HG03521 (cell line): Measurements from ENCODE around the gene AAR2.

Experiments
- ATAC-seq: cut with Tn5 transposase; IDR thresholded peaks from one replicate; pipeline ENCODE4 v1.9.1; 2021; ENCODE audit warnings: mild to moderate bottlenecking, moderate library complexity; ENCODE audit not compliant: unreplicated experiment

AAR2 gene

GRCh38 chr20:36217226-36217625, 19.1 kb upstream of the AAR2 start:
- no peak for ATAC-seq

- no peak for ATAC-seq
Observed at GRCh38 chr20:36218380-36219064, 17.8 kb upstream of the AAR2 start.

DNA sequence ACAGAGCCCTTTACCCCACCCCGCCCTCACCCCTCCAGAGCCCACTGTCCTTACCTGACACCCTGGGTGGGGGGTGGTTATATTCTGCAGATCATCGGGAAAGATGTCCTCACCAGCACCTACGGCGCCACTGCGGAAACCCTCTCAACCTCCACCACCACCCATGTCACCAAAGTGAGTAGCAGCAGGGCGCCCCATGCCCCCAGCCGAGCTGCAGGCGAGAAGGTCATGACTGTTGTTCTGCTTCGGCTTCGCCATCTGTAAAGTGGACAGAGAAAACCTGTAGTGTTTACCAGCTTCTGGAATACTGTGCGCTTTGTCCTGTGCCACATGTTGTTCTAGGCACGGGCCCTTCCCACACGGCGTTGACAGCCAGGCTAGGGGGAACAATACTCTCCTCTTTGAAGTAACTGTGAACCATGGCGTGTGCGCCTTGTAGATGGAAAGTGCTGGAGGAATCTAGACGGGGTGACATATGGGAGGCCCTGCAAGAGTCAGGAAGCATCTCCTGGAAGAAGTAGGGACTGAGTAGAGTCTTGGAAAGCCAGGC, 16.5 kb upstream of the AAR2 start:
- no peak for ATAC-seq

GRCh38 chr20:36225666-36226065, 10.6 kb upstream of the AAR2 start:
- ATAC-seq: no peak

- no peak for ATAC-seq
Observed at GRCh38 chr20:36228770-36229169, 7.5 kb upstream of the AAR2 start.

DNA sequence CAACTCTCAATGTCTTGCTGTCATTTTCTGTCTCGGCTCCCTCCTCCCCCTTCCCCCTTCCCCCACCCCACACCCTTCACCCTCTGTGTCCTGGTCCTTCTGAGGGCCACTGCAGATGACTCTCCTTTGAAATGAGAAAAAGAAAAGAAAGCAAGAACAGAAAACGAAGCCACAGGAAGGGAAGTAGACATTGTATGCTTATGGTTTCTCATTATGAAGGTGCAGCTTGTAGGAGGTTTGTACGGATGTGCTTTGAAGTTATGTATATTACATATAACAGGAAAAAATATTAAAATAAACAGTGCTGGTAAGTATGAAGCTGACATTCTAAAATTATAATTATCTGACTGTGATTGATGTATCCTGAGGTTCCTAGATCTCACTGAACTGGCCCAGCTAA, 6.3 kb upstream of the AAR2 start:
- no peak for ATAC-seq

GRCh38 chr20:36231331-36231730, 4.9 kb upstream of the AAR2 start:
- ATAC-seq: no peak

- no peak for ATAC-seq
Observed at GRCh38 chr20:36234771-36235320, 1.4 kb upstream of the AAR2 start.

DNA sequence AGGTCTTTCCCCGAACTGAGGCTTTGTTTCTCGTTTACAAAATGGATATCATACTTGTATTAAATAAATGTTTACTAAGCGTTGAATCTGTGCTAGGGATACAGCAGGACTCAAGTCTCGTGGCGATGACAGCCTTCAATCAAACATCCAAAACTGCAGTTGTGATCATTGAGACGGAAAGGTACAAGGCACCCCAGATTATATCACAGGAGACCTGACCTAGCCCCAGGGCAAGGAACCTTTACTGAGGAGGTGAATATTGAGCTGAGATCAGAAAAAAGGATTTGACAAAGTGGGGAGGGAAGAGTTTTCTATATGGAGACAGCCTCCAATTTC, 476 bp downstream of the AAR2 start:
- ATAC-seq: no peak

GRCh38 chr20:36237477-36237876, 1.2 kb downstream of the AAR2 start:
- no peak for ATAC-seq

DNA sequence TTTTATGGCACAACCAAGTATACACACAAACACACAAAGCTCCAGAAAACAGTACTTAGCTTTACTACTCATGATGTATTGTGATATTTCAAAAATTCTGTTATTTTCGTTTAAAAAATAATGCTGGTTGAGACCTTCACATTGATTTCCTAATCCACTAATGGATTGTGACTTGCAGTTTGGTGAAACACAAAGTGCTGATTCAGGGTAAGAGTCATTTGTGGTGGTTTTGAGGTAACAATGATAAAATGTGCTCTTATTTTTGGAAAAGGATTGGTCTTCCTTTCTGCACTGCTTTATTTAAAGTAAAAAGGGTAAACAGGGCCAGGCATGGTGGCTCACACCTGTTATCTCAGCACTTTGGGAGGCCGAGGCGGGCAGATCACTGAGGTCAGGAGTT, 1.9 kb downstream of the AAR2 start:
- ATAC-seq: no peak

GRCh38 chr20:36238760-36239159, 2.5 kb downstream of the AAR2 start:
- ATAC-seq: no peak

GRCh38 chr20:36240076-36240475, 3.8 kb downstream of the AAR2 start:
- ATAC-seq: no peak

GRCh38 chr20:36241678-36242077, 5.4 kb downstream of the AAR2 start:
- no peak for ATAC-seq

DNA sequence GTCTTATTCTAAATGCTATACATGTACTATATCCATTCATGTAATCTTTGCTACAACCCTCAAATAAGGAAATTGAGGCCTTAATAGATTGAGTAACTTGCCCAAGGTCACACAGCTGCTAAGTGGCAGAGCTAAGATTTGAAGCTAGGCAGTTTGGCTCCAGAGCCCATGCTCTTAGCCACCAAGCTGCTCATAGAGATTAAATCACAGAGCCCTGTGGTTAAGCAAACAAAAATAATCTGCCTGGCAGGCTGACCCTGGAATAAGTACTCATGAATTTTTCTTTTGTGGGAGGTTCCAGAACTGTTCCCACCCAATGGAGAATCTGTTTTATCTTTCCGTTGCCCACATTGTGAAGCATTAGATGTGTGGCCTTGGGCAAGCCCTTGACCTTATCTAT, 7.4 kb downstream of the AAR2 start:
- no peak for ATAC-seq

DNA sequence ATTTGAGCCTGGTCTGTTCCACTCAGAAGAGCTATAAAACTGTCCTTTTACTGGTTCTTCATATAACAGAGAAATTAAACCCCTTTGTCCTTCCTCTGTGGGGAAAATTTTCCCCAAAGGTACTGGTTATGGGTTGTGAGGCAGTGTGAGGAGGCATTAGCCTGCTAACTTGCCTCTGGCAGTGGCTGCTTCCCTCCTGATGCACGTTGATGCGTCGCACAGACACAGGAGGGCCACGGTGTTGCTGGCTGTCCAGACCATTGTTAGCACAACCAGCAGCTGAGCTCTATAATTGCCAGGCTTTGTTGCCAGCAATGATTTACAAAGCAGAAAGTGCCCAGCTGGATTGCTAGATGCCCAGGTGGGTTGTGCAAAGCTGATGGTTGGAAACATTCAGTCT, 10.1 kb downstream of the AAR2 start:
- ATAC-seq: no peak

- ATAC-seq: no peak
Observed at GRCh38 chr20:36248836-36249235, 12.6 kb downstream of the AAR2 start.

DNA sequence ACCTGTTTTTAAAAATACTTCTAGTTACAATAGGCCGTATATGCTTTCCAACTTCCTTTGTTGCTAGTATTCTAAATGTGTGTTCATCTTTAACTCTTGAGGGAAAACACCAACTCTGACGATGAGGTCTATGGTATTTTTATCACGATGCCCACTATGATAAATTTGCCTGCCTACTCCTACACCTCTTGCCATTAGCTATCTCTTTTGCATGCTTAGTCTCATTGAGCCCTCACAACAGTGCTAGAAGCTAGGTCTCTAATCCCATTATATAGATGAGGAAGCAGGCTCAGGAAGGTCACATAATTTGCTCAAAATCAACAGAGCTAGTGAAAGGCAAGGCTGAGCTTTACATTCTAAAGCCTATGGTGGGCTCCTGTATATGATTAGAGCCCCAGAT, 13.2 kb downstream of the AAR2 start:
- ATAC-seq: no peak

DNA sequence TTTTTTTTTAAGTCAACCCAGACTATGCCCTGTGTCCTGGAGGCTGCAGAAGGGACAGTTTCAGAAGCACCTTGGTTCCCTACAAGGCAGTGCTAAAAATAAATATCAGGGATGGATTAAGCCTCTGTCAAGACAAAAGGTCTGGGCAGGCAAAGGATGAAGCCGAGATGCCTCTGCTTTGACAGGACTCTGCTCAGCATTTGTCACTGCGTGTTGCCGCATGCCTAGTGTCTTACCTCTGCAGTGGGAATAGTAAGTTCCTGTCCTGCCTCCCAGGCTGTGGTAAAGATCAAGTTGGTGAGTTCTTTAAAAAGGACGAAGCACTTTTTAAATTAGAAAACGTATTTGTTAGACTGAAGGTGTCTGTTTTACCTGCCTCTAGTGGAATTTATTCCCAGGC, 15.1 kb downstream of the AAR2 start:
- no peak for ATAC-seq

GRCh38 chr20:36252511-36252910, 16.2 kb downstream of the AAR2 start:
- ATAC-seq: no peak

- no peak for ATAC-seq
Observed at GRCh38 chr20:36253036-36253435, 16.8 kb downstream of the AAR2 start.

DNA sequence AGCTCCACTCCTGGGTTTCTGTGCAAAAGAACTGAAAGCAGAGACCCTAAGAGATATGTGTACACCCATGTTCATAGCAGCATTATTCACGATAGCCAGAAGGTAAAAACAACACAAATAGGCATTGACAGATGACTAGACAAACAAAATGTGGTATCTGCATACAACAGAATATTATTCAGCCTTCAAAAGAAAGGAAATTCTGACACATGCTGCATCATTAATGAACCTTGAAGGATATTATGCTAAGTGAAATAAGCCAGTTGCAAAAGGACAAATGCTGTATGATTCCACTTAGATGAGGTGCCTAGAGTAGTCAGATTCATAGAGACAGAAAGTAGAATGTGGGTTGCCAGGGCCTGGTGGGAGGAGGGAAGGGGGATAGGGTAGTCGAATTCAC, 17.8 kb downstream of the AAR2 start:
- ATAC-seq: no peak

- no peak for ATAC-seq
Observed at GRCh38 chr20:36255445-36255844, 19.2 kb downstream of the AAR2 start.
